Measurements from ENCODE around the gene ACOX3.

DNA sequence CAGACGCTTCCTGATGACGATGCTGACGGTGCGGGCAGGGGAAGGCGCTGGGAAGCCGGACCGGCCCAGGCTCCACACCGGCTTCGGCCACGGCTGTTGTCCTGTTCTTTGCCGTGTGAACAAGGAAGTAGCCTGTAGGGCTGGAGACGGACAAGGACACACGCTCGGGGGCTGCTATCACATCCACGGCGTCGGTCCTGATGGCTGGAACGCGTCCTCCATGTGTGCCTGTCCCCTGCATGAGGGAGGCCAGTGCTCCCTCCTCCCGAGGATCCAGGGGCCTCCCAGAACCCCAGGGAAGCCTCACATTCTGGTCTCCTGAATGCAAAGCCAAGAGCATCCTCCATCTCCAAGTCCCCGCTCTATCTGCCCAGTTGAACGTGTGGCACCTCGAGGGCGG lies 53.8 kb downstream of the ACOX3 start:
- no peak for TF ChIP-seq CTCF (IDR thresholded peaks at IDR 0.05 in 4 of 5, conservative IDR thresholded peaks at IDR 0.05 in 1 of 5)
- no peak for TF ChIP-seq POLR2A (IDR thresholded peaks at IDR 0.05)
